ENCODE results near the gene SHISAL1.

SHISAL1 gene

GRCh38 chr22:44204739-44205515 lies 107.8 kb downstream of the SHISAL1 start:
- DNase-seq (ENCODE audit: low read depth in 1 of 2, low spot score in 1 of 2): no peak
- no peaks in the 10 kb centered on the region for H3K27me3 ChIP-seq (ENCODE audit: insufficient read depth, poor library complexity, severe bottlenecking)
- TF ChIP-seq POLR2AphosphoS5 (IDR thresholded peaks at IDR 0.05; ENCODE audit: low read depth) (no peak), GABPA (IDR thresholded peaks at IDR 0.05; ENCODE audit: low read depth) (no peak), CTCF (IDR thresholded peaks at IDR 0.05; ENCODE audit: insufficient read depth, low read length) (no peak), SPI1 (IDR thresholded peaks at IDR 0.05; ENCODE audit: borderline replicate concordance, low read depth) (no peak), REST (IDR thresholded peaks at IDR 0.05; ENCODE audit: insufficient replicate concordance, low read depth) (no peak)
- no peak overlapping the region for H3K27ac ChIP-seq (replicated peaks)
- H3K4me3 ChIP-seq (replicated peaks; ENCODE audit: insufficient read depth, low read length): no peak overlapping the region

- Histone ChIP-seq H3K27ac (replicated peaks) (no peak overlapping the region), H3K27me3 (ENCODE audit: insufficient read depth, poor library complexity, severe bottlenecking) (no peaks in the 10 kb centered on the region), H3K4me3 (replicated peaks; ENCODE audit: insufficient read depth, low read length) (no peak overlapping the region)
- no peak for TF ChIP-seq SPI1 (IDR thresholded peaks at IDR 0.05; ENCODE audit: borderline replicate concordance, low read depth)
- no peak for TF ChIP-seq GABPA (IDR thresholded peaks at IDR 0.05; ENCODE audit: low read depth)
- no peak for TF ChIP-seq CTCF (IDR thresholded peaks at IDR 0.05; ENCODE audit: insufficient read depth, low read length)
- TF ChIP-seq REST (IDR thresholded peaks at IDR 0.05; ENCODE audit: insufficient replicate concordance, low read depth): no peak
- no peak for TF ChIP-seq POLR2AphosphoS5 (IDR thresholded peaks at IDR 0.05; ENCODE audit: low read depth)
- no peak for DNase-seq (ENCODE audit: low read depth in 1 of 2, low spot score in 1 of 2)
Observed at GRCh38 chr22:44203203-44203602, 109.5 kb downstream of the SHISAL1 start.

GRCh38 chr22:44202261-44202789 lies 110.4 kb downstream of the SHISAL1 start:
- H3K27ac ChIP-seq (replicated peaks): no peak overlapping the region
- no peaks in the 10 kb centered on the region for H3K27me3 ChIP-seq (ENCODE audit: insufficient read depth, poor library complexity, severe bottlenecking)
- no peak for DNase-seq (ENCODE audit: low read depth in 1 of 2, low spot score in 1 of 2)
- TF ChIP-seq SPI1 (IDR thresholded peaks at IDR 0.05; ENCODE audit: borderline replicate concordance, low read depth): no peak
- no peak for TF ChIP-seq REST (IDR thresholded peaks at IDR 0.05; ENCODE audit: insufficient replicate concordance, low read depth)
- TF ChIP-seq POLR2AphosphoS5 (IDR thresholded peaks at IDR 0.05; ENCODE audit: low read depth): no peak
- no peak for TF ChIP-seq GABPA (IDR thresholded peaks at IDR 0.05; ENCODE audit: low read depth)
- TF ChIP-seq CTCF (IDR thresholded peaks at IDR 0.05; ENCODE audit: insufficient read depth, low read length): no peak
- H3K4me3 ChIP-seq (replicated peaks; ENCODE audit: insufficient read depth, low read length): no peak overlapping the region

Data from HL-60 (cell line).